HepG2 (cell line): Measurements from ENCODE around the gene CAPN10. TPM values are rescaled to one million over a fixed set of nuclear protein-coding genes. Genes with fewer than 3 reads are reported as not detected.
A peak's percentile ranks its signal among the peaks of the same experiment; 100 is the strongest.

Source experiments
- BORCS8-MEF2B ChIP-seq: sonication (generic); formaldehyde crosslinking; IDR thresholded peaks from 2 replicates; pipeline ENCODE4 v1.8.0; 2022; ENCODE audit warnings: mild to moderate bottlenecking, missing genetic modification reagents
- CEBPB ChIP-seq: IDR thresholded peaks from 2 replicates; pipeline ENCODE4 v1.6.1; 2011; ENCODE audit warnings: low read depth, low read length, improper control_type of control experiment, borderline replicate concordance
- DMTF1 ChIP-seq: sonication (generic); formaldehyde crosslinking; IDR thresholded peaks from 2 replicates; pipeline ENCODE4 v1.4.0; 2020; ENCODE audit warnings: mild to moderate bottlenecking, missing genetic modification reagents
- DR1 ChIP-seq: sonication (generic); formaldehyde crosslinking; IDR thresholded peaks from 2 replicates; pipeline ENCODE4 v1.8.0; 2021; ENCODE audit warnings: mild to moderate bottlenecking, missing genetic modification reagents, inconsistent platforms
- ELF3 ChIP-seq: IDR thresholded peaks from 2 replicates; pipeline ENCODE4 v1.6.1; 2016; ENCODE audit warnings: missing genetic modification reagents, missing compliant biosample characterization
- EP300 ChIP-seq, 3 experiments: sonication (generic) in 1 of 3; formaldehyde crosslinking in 1 of 3; IDR thresholded peaks; 2 replicates each; pipeline versions ENCODE4 v1.5.1 to v1.6.1; 2011 to 2020; ENCODE audit warnings: low read depth in 2 of 3, low read length in 2 of 3, borderline replicate concordance in 1 of 3, improper control_type of control experiment in 1 of 3, mild to moderate bottlenecking in 1 of 3, missing genetic modification reagents in 1 of 3, moderate library complexity in 1 of 3
- ESRRA ChIP-seq: sonication (generic); formaldehyde crosslinking; IDR thresholded peaks from 2 replicates; pipeline ENCODE4 v1.5.1; 2020; ENCODE audit warnings: mild to moderate bottlenecking, low read depth, missing genetic modification reagents
- HDAC6 ChIP-seq: fragments of 200-600 bp; sonication (generic); IDR thresholded peaks from 2 replicates; pipeline ENCODE4 v1.7.0; 2017; ENCODE audit warnings: mild to moderate bottlenecking, antibody characterized with exemption, low read length, low read depth
- MYC ChIP-seq: sonication (generic); formaldehyde crosslinking; IDR thresholded peaks from 2 replicates; pipeline ENCODE4 v1.9.0; 2021; ENCODE audit warnings: missing genetic modification reagents, borderline replicate concordance
- NCOA2 ChIP-seq: sonication (generic); formaldehyde crosslinking; IDR thresholded peaks from 2 replicates; pipeline ENCODE4 v1.8.0; 2022; ENCODE audit warnings: inconsistent platforms
- NR1H2 ChIP-seq: sonication (generic); formaldehyde crosslinking; IDR thresholded peaks from 2 replicates; pipeline ENCODE4 v1.8.1; 2022; ENCODE audit warnings: low read depth, missing genetic modification reagents, borderline replicate concordance
- THYN1 ChIP-seq: sonication (generic); formaldehyde crosslinking; IDR thresholded peaks from 2 replicates; pipeline ENCODE4 v1.8.1; 2023; ENCODE audit warnings: low read depth, mild to moderate bottlenecking, moderate library complexity, missing genetic modification reagents, borderline replicate concordance
- ZNF292 ChIP-seq: sonication (generic); formaldehyde crosslinking; IDR thresholded peaks from 2 replicates; pipeline ENCODE4 v1.8.1; 2022; ENCODE audit warnings: mild to moderate bottlenecking, low read depth, missing genetic modification reagents, borderline replicate concordance
- ZNF335 ChIP-seq: sonication (generic); formaldehyde crosslinking; IDR thresholded peaks from 2 replicates; pipeline ENCODE4 v1.4.0; 2020; ENCODE audit warnings: missing genetic modification reagents
- ZNF34 ChIP-seq: sonication (generic); formaldehyde crosslinking; IDR thresholded peaks from 2 replicates; pipeline ENCODE4 v1.4.0; 2020; ENCODE audit warnings: mild to moderate bottlenecking, missing genetic modification reagents, borderline replicate concordance
- ZNF383 ChIP-seq: sonication (generic); formaldehyde crosslinking; IDR thresholded peaks from 2 replicates; pipeline ENCODE4 v1.4.0; 2020; ENCODE audit warnings: missing genetic modification reagents, mild to moderate bottlenecking, borderline replicate concordance
- ZNF430 ChIP-seq: sonication (generic); formaldehyde crosslinking; IDR thresholded peaks from 2 replicates; pipeline ENCODE4 v1.9.0; 2021; ENCODE audit warnings: mild to moderate bottlenecking, missing genetic modification reagents
- ZNF431 ChIP-seq: sonication (generic); formaldehyde crosslinking; IDR thresholded peaks from 2 replicates; pipeline ENCODE4 v1.9.0; 2022; ENCODE audit warnings: missing genetic modification reagents, low read depth, mild to moderate bottlenecking, borderline replicate concordance
- ZNF644 ChIP-seq: IDR thresholded peaks from 2 replicates; pipeline ENCODE4 v1.6.1; 2016; ENCODE audit warnings: low read depth
- ZNF800 ChIP-seq: sonication (generic); formaldehyde crosslinking; IDR thresholded peaks from 2 replicates; pipeline ENCODE4 v1.4.0; 2020; ENCODE audit warnings: missing genetic modification reagents
- ZNF841 ChIP-seq: sonication (generic); formaldehyde crosslinking; IDR thresholded peaks from 2 replicates; pipeline ENCODE4 v1.8.1; 2023; ENCODE audit warnings: missing genetic modification reagents, borderline replicate concordance
- ZSCAN9 ChIP-seq: IDR thresholded peaks from 2 replicates; pipeline ENCODE4 v1.6.1; 2016; ENCODE audit warnings: borderline replicate concordance
- polyA plus RNA-seq, 8 experiments: library from polyadenylated mRNA; depleted of rRNA in 3 of 8; stranded (reverse) in 7 of 8; unstranded in 1 of 8; fragments of >200 nt; fragmentation: Illumina TruSeq in 4 of 8; extraction: Trizol in 4 of 8; gene quantifications; 2 replicates each; pipeline versions ENCODE4 v1.2.1 to v1.2.3, GENCODE V29; 2011 to 2016; ENCODE audit warnings: low read depth in 4 of 8, missing spikeins in 1 of 8, mixed read lengths in 1 of 8; ENCODE audit not compliant: insufficient read depth in 1 of 8
- total RNA-seq, 5 experiments: library from RNA; depleted of rRNA; stranded (reverse); fragments of >200 nt; fragmentation: Illumina TruSeq; extraction: Trizol; gene quantifications; 2 replicates each; pipeline ENCODE4 v1.2.3, GENCODE V29; 2016; ENCODE audit warnings: low read depth in 1 of 5
- TF ChIP-seq, protein P1 (sequence below): sonication (generic); formaldehyde crosslinking; IDR thresholded peaks from 2 replicates; pipeline ENCODE4 v1.9.0; 2021; ENCODE audit warnings: missing genetic modification reagents, mild to moderate bottlenecking, borderline replicate concordance

The CAPN10 gene
- total and polyA plus RNA-seq, 2 of the 13 experiments (the other 11 are each of a cell fraction or from before 2014, with no cell fraction given): 27.6 to 32.4 TPM

DNA sequence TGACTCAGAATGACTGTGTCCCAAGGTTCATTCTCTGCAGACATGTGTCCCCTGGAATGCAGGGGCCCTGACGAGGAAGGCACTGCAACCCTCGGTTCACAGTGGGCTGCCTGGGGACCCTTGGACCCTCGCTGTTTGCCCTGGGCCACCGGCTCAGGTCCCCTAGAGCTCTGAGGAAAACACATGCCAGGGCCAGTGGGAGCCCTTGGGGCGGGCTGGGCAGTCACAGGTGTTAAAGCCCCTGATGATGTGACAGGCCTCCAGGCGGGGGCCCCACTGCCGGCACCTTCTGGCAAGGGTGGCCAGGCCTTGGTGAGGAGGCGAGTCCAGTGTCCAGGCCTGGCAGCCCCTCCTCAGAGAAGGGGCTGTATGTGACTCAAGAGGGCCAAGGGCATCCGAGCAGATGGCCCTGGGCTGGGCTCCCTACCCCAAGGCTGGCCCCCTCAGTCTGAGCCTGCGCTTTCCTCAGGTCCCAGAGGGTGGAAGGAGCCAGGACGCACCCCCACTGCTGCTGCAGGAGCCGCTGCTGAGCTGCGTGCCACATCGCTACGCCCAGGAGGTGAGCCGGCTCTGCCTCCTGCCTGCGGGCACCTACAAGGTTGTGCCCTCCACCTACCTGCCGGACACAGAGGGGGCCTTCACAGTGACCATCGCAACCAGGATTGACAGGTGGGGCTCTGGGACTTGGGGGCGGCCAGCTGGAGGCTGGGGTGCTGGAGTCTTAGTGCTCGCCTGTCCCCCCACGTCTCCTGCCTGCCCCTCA, 11.1 kb downstream of the CAPN10 start (continued):
- TF ChIP-seq EP300 (IDR thresholded peaks at IDR 0.05; ENCODE audit: low read depth in 2 of 2, low read length in 2 of 2) (peak in 1 of 2 experiments; percentile 75; a peak in 1 of 4 replicates), EP300 (CRISPR knock-in tag; IDR thresholded peaks at IDR 0.05; ENCODE audit: borderline replicate concordance) (no peak), ZNF292 (CRISPR knock-in tag) (0 out of 2 replicates have a peak, but pooled peaks have one; percentile 49), ZSCAN9 (CRISPR knock-in tag) (no peak), CEBPB (no peak), DR1 (no peak), ZNF644 (CRISPR knock-in tag) (no peak), DMTF1 (CRISPR knock-in tag) (no peak), NCOA2 (CRISPR knock-in tag) (no peak), THYN1 (no peak), ESRRA (CRISPR knock-in tag) (peak; percentile 71; the same call in 1 of the 2 replicates), ZNF800 (no peak), NR1H2 (peak; percentile 31; the same call in 1 of the 2 replicates), ZNF383 (CRISPR knock-in tag) (no peak), ZNF431 (CRISPR knock-in tag) (peak; percentile 83), MYC (peak; percentile 78; the same call in 1 of the 2 replicates), ZNF335 (no peak), ZNF430 (CRISPR knock-in tag) (peak; percentile 73; the same call in 1 of the 2 replicates), HDAC6 (no peak), ZNF34 (no peak), BORCS8-MEF2B (CRISPR knock-in tag) (peak; percentile 49; the same call in 1 of the 2 replicates), ELF3 (peak; percentile 70; the same call in 1 of the 2 replicates), ZNF841 (CRISPR knock-in tag) (no peak)
- TF ChIP-seq, protein P1, sequence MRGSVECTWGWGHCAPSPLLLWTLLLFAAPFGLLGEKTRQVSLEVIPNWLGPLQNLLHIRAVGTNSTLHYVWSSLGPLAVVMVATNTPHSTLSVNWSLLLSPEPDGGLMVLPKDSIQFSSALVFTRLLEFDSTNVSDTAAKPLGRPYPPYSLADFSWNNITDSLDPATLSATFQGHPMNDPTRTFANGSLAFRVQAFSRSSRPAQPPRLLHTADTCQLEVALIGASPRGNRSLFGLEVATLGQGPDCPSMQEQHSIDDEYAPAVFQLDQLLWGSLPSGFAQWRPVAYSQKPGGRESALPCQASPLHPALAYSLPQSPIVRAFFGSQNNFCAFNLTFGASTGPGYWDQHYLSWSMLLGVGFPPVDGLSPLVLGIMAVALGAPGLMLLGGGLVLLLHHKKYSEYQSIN (CRISPR knock-in tag): no peak
